GM19035 (cell line): Measurements from ENCODE around the gene CLEC4G.
A peak's percentile ranks its signal among the peaks of the same experiment; 100 is the strongest.

Source experiments
- ATAC-seq: cut with Tn5 transposase; IDR thresholded peaks from one replicate; pipeline ENCODE4 v1.9.1; 2021; ENCODE audit not compliant: unreplicated experiment

Gene CLEC4G

DNA sequence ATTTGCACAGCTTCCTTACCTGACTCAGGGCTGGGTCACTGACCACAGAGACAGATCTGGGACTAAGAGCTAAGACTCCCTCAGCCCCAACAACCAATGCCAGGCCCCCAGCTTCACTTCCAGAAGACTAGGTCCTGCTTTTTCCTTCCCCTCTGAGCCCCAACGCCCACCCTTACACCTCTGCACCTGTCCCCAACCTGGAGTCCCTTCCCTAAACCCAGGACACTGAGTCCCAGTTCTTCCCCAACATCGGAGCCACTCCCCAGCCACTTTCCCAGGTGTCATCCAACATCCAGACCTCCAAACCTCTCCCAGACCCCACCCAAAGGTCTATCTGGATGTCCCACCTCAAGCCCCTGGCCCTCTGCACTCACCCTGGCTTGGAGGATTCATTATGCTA lies 32.9 kb downstream of the CLEC4G start:
- no peak for ATAC-seq

DNA sequence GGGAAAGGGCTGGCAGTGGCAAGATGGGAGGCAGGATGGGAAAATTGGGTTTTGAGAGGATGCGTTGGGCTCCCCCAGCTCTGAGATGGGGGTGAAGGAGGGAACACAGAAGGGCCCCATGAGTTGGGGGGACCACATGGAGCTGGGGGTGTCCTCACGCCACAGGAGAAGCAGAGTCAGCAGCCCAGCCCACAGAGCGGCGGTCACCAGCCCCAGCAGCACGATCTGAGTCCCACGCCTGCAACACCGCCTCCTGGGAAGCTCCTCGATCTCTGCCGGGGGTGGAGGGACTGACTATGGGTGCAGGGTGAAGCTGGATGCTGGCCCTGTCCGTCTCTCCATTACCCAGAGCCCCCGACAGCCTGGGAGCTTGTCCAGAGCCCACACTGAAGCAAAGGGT lies 33.3 kb downstream of the CLEC4G start:
- ATAC-seq = no peak

- ATAC-seq = no peak
These were observed 34.1 kb downstream of the CLEC4G start for GRCh38 chr19:7697721-7698287.

- no peak for ATAC-seq
These were observed 37.4 kb downstream of the CLEC4G start for GRCh38 chr19:7694499-7694898.

DNA sequence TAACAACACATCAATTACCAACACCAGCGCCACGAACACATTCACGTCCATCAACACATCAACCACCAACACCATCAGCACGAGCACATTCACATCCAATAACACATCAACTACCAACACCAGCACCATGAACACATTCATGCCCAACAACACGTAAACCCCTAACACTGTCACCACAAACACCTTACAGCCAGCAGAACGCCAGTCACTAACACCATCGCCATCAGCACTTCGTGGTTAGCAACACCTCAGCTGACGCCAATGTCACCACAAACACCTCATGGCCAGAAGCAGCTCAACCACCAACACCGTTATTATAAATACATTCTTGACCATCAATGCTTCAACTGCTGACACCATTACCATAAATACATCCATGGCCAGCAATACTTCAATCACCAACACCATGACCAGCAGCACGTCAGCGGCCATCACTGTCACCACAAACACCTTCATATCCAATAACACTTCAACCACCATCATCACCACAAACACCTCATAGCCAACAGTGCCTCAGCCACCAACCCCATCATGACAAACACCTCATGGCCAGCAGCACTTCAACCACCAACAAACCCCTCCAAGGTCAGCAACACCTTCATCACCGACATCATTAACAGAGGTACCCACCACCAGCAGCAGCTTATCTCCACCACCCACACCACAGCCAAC lies 39.4 kb downstream of the CLEC4G start:
- ATAC-seq = no peak

DNA sequence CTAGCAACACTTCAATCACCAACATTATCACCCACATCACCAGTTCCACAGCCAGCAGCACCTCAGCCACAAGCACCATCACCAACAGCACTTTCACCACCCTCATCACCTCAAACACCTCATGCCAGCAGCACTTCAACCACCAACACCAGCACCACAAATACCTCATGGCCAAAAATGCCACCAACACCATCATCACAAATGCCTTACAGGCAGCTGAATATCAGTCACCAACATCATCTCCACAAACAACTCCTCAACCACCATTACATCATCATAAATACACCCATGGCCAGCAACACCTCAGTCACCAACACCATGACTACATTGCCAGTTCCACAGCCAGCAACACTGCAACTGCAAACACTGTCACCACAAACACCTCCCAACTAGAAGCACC lies 40.4 kb downstream of the CLEC4G start:
- ATAC-seq = no peak

DNA sequence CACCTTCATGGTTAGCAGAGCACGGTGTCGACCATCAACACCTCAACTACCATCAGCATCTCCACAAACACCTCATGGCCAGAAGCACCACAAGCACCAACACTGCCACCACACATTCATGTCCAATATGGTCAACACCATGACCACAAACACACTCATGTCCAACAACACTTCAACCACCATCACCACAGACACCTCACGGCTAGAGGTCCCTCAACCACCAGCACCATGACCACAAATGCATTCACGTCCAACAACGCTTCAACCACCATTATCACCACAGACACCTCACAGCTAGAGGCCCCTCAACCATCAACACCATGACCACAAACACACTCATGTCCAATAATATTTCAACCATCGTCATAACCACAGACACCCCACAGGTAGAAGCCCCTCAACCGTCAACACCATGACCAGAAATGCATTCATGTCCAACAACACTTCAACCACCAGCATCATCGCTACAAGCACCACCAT lies 41.1 kb downstream of the CLEC4G start:
- no peak for ATAC-seq

- no peak for ATAC-seq
These were observed 42.7 kb downstream of the CLEC4G start for GRCh38 chr19:7689165-7689564.

GRCh38 chr19:7687177-7687576 lies 44.7 kb downstream of the CLEC4G start:
- ATAC-seq = no peak

DNA sequence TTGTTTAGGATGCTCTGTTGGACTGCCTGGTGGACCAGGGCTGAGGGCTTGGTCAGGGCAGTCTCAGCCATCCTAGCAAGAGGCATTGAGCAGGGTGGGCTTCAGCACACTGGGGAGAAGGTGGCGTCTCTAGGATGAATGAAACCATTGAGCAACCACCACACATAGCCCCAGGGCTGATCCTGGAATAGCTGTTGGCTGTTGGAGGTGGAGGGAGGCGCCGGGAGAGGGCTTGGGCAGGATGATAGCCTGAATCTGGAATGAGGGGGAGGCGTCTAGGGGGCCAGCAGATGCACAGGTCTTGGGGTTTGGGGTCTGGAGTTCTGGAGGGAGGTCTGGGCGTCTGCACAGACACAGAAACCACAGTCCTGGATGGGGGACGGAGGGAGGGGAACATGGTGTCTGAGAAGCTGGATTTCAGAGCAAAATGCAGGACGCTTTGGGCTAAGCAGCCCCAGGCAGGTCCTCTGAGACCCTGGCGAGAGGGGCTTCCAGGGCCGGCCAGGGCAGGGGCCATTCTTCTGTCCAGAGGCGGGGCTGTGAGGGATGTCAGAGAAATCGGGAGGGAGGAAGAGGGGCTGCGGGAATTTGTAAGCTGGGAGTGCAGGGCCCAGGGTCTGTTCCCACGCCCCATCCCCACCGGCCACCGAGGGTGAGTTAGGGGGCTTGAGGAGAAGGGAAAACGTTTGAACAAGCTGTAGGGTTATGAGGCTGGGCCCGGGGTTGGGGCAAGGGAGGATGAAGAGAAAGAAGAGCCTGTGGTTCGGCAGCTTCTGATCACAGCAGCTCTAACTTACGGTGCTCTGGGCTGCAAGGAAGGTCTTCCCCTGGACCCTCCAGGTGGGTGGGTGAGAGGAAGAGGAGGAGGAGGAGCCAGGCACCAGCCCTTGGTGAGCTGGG lies 46.1 kb downstream of the CLEC4G start:
- no peak for ATAC-seq

GRCh38 chr19:7682175-7682855 lies 49.6 kb downstream of the CLEC4G start:
- no peak for ATAC-seq

- ATAC-seq = peak; percentile 12
These were observed 50.4 kb downstream of the CLEC4G start for GRCh38 chr19:7681340-7682174.

GRCh38 chr19:7680606-7681339 lies 51.1 kb downstream of the CLEC4G start, which contains the start of gene TRAPPC5:
Gene TRAPPC5 (plus strand): TSS chr19:7680833. CDS start chr19:7682254, 1,421 bp downstream.
- ATAC-seq = peak; percentile 62

GRCh38 chr19:7679771-7680605 lies 51.9 kb downstream of the CLEC4G start:
- no peak for ATAC-seq

- ATAC-seq = no peak
These were observed 52.7 kb downstream of the CLEC4G start for GRCh38 chr19:7678971-7679751.
